ENCODE data around the gene CBFA2T3.

CBFA2T3 gene

GRCh38 chr16:88924834-88925539 is 52.0 kb downstream of the CBFA2T3 start:
- Mint-ChIP-seq H3K27ac (no peak overlapping the region), H3K4me3 (no peak overlapping the region), H3K9me3 (no peaks in the 10 kb centered on the region), H3K4me1 (peaks cover 17% of the 10 kb centered on the region), H3K27me3 (ENCODE audit: low read depth) (peaks cover 11% of the 10 kb centered on the region), H3K36me3 (ENCODE audit: low read depth) (no peaks in the 10 kb centered on the region)
- no peak for TF ChIP-seq CTCF (IDR thresholded peaks at IDR 0.05; ENCODE audit: unreplicated experiment in 3 of 3)

- H3K27ac Mint-ChIP-seq = no peak overlapping the region
- H3K4me3 Mint-ChIP-seq = no peak overlapping the region
- no peak for TF ChIP-seq CTCF (IDR thresholded peaks at IDR 0.05; ENCODE audit: unreplicated experiment in 3 of 3)
- peaks cover 18% of the 10 kb centered on the region for H3K4me1 Mint-ChIP-seq
- H3K9me3 Mint-ChIP-seq = no peaks in the 10 kb centered on the region
- H3K36me3 Mint-ChIP-seq (ENCODE audit: low read depth) = no peaks in the 10 kb centered on the region
- H3K27me3 Mint-ChIP-seq (ENCODE audit: low read depth) = peaks cover 11% of the 10 kb centered on the region
Measured at GRCh38 chr16:88923926-88924833, 52.8 kb downstream of the CBFA2T3 start.

GRCh38 chr16:88923450-88923849 is 53.6 kb downstream of the CBFA2T3 start:
- H3K27me3 Mint-ChIP-seq (ENCODE audit: low read depth) = peaks cover 11% of the 10 kb centered on the region
- no peak overlapping the region for H3K4me3 Mint-ChIP-seq
- no peak overlapping the region for H3K27ac Mint-ChIP-seq
- no peaks in the 10 kb centered on the region for H3K9me3 Mint-ChIP-seq
- peaks cover 16% of the 10 kb centered on the region for H3K4me1 Mint-ChIP-seq
- TF ChIP-seq CTCF (IDR thresholded peaks at IDR 0.05; ENCODE audit: unreplicated experiment in 3 of 3) = no peak
- H3K36me3 Mint-ChIP-seq (ENCODE audit: low read depth) = no peaks in the 10 kb centered on the region

GRCh38 chr16:88922826-88923410 is 54.1 kb downstream of the CBFA2T3 start:
- Mint-ChIP-seq H3K36me3 (ENCODE audit: low read depth) (no peaks in the 10 kb centered on the region), H3K27ac (no peak overlapping the region), H3K4me3 (no peak overlapping the region), H3K27me3 (ENCODE audit: low read depth) (peaks cover 11% of the 10 kb centered on the region), H3K9me3 (no peaks in the 10 kb centered on the region), H3K4me1 (peaks cover 16% of the 10 kb centered on the region)
- no peak for TF ChIP-seq CTCF (IDR thresholded peaks at IDR 0.05; ENCODE audit: unreplicated experiment in 3 of 3)

GRCh38 chr16:88922114-88922825 is 54.7 kb downstream of the CBFA2T3 start:
- H3K4me1 Mint-ChIP-seq = peaks cover 22% of the 10 kb centered on the region
- no peak overlapping the region for H3K4me3 Mint-ChIP-seq
- TF ChIP-seq CTCF (IDR thresholded peaks at IDR 0.05; ENCODE audit: unreplicated experiment in 3 of 3) = no peak
- H3K9me3 Mint-ChIP-seq = no peaks in the 10 kb centered on the region
- peaks cover 11% of the 10 kb centered on the region for H3K27me3 Mint-ChIP-seq (ENCODE audit: low read depth)
- no peak overlapping the region for H3K27ac Mint-ChIP-seq
- no peaks in the 10 kb centered on the region for H3K36me3 Mint-ChIP-seq (ENCODE audit: low read depth)

Data from nephron (organoid).